Daoy (cell line): ENCODE measurements around the gene HIVEP3. TPM values are rescaled to one million over a fixed set of nuclear protein-coding genes. Genes with fewer than 3 reads are reported as not detected.

ENCODE experiments used
- DNase-seq: peaks from one replicate; pipeline ENCODE4 v3.0.0-alpha.2; 2015; ENCODE audit warnings: low read depth
- total RNA-seq: library from RNA; depleted of rRNA; stranded (reverse); fragments of >200 nt; shearing (Covaris generic); gene quantifications from 2 replicates; pipeline ENCODE4 v1.2.3, GENCODE V29; 2014

HIVEP3 gene
- total RNA-seq, 1 experiment from 2014 or later = 9.5 TPM

GRCh38 chr1:41583658-41584547, 334.8 kb downstream of the HIVEP3 start:
- no peak for DNase-seq

GRCh38 chr1:41582851-41583657, 335.7 kb downstream of the HIVEP3 start:
- no peak for DNase-seq

- no peak for DNase-seq
These were observed 336.4 kb downstream of the HIVEP3 start for GRCh38 chr1:41582351-41582750.

- DNase-seq = no peak
These were observed 336.8 kb downstream of the HIVEP3 start for GRCh38 chr1:41582004-41582325.

- DNase-seq = no peak
These were observed 337.3 kb downstream of the HIVEP3 start for GRCh38 chr1:41581216-41582003.

GRCh38 chr1:41580520-41581172, 338.1 kb downstream of the HIVEP3 start:
- no peak for DNase-seq

GRCh38 chr1:41580021-41580420, 338.7 kb downstream of the HIVEP3 start:
- DNase-seq = no peak

- no peak for DNase-seq
These were observed 339.9 kb downstream of the HIVEP3 start for GRCh38 chr1:41578712-41579335.

GRCh38 chr1:41576620-41577019, 342.1 kb downstream of the HIVEP3 start:
- DNase-seq = peak; percentile 38

GRCh38 chr1:41576206-41576605, 342.5 kb downstream of the HIVEP3 start:
- no peak for DNase-seq

- DNase-seq = no peak
These were observed 343.9 kb downstream of the HIVEP3 start for GRCh38 chr1:41574842-41575241.

GRCh38 chr1:41573785-41574713, 344.7 kb downstream of the HIVEP3 start:
- DNase-seq = peak; percentile 86

GRCh38 chr1:41573194-41573593, 345.5 kb downstream of the HIVEP3 start:
- DNase-seq = no peak

GRCh38 chr1:41572224-41572623, 346.5 kb downstream of the HIVEP3 start:
- DNase-seq = no peak

- no peak for DNase-seq
These were observed 347.7 kb downstream of the HIVEP3 start for GRCh38 chr1:41571041-41571440.

- DNase-seq = no peak
These were observed 350.5 kb downstream of the HIVEP3 start for GRCh38 chr1:41568204-41568603.

GRCh38 chr1:41566969-41567368, 351.8 kb downstream of the HIVEP3 start:
- no peak for DNase-seq

- no peak for DNase-seq
These were observed 352.3 kb downstream of the HIVEP3 start for GRCh38 chr1:41566274-41566885.

GRCh38 chr1:41564741-41565475, 353.8 kb downstream of the HIVEP3 start:
- no peak for DNase-seq
